HG03469 (cell line): ENCODE data around the gene ZNFX1.

ENCODE experiments used
- ATAC-seq: cut with Tn5 transposase; IDR thresholded peaks from one replicate; pipeline ENCODE4 v1.9.1; 2021; ENCODE audit warnings: mild to moderate bottlenecking, moderate library complexity, moderate number of reproducible peaks; ENCODE audit not compliant: unreplicated experiment

The ZNFX1 gene

GRCh38 chr20:49293122-49293521, 15.3 kb upstream of the ZNFX1 start:
- no peak for ATAC-seq

- ATAC-seq, result no peak
These were observed 14.2 kb upstream of the ZNFX1 start for GRCh38 chr20:49292010-49292409.

GRCh38 chr20:49291200-49291599, 13.3 kb upstream of the ZNFX1 start:
- ATAC-seq, result no peak

GRCh38 chr20:49290608-49291191, 12.8 kb upstream of the ZNFX1 start:
- ATAC-seq, result no peak

GRCh38 chr20:49288784-49289696, 11.2 kb upstream of the ZNFX1 start:
- ATAC-seq, result no peak

- ATAC-seq, result no peak
These were observed 10.4 kb upstream of the ZNFX1 start for GRCh38 chr20:49288250-49288751.

GRCh38 chr20:49287555-49288249, 9.8 kb upstream of the ZNFX1 start:
- ATAC-seq, result no peak

- ATAC-seq, result no peak
These were observed 9.1 kb upstream of the ZNFX1 start for GRCh38 chr20:49286689-49287551.

- no peak for ATAC-seq
These were observed 8.1 kb upstream of the ZNFX1 start for GRCh38 chr20:49285813-49286494.

- no peak for ATAC-seq
These were observed 7.4 kb upstream of the ZNFX1 start for GRCh38 chr20:49285233-49285668.

GRCh38 chr20:49284818-49285217, 7.0 kb upstream of the ZNFX1 start:
- no peak for ATAC-seq

GRCh38 chr20:49283703-49284625, 6.1 kb upstream of the ZNFX1 start:
- no peak for ATAC-seq

- no peak for ATAC-seq
These were observed 5.4 kb upstream of the ZNFX1 start for GRCh38 chr20:49283176-49283702.

- ATAC-seq, result no peak
These were observed 4.8 kb upstream of the ZNFX1 start for GRCh38 chr20:49282584-49283171.

GRCh38 chr20:49281913-49282467, 4.1 kb upstream of the ZNFX1 start:
- no peak for ATAC-seq

GRCh38 chr20:49281059-49281912, 3.4 kb upstream of the ZNFX1 start:
- no peak for ATAC-seq

GRCh38 chr20:49280463-49281058, 2.7 kb upstream of the ZNFX1 start:
- no peak for ATAC-seq
